ENCODE measurements around the gene TRPC4AP.

The TRPC4AP gene

GRCh38 chr20:34992751-34993417 lies 99.7 kb downstream of the TRPC4AP start:
- H3K4me2 ChIP-seq (ENCODE audit: low read depth, low read length, poor library complexity, severe bottlenecking): no peak overlapping the region
- TF ChIP-seq CTCF (IDR thresholded peaks at IDR 0.05; ENCODE audit: insufficient read depth, low read length, poor library complexity, severe bottlenecking) (no peak), EZH2phosphoT487 (conservative IDR thresholded peaks at IDR 0.05; ENCODE audit: low read length) (no peak)
- H3K9ac ChIP-seq (ENCODE audit: low read length): no peak overlapping the region
- no peaks in the 10 kb centered on the region for H3K27me3 ChIP-seq (ENCODE audit: low read length)
- H4K20me1 ChIP-seq (ENCODE audit: low read depth, low read length): no peaks in the 10 kb centered on the region
- H3K36me3 ChIP-seq (ENCODE audit: low read length): no peaks in the 10 kb centered on the region
- H3K4me3 ChIP-seq (ENCODE audit: insufficient read depth, low read length, poor library complexity, severe bottlenecking): no peak overlapping the region
- H3K79me2 ChIP-seq (ENCODE audit: insufficient read depth, low read length): no peaks in the 10 kb centered on the region
- H3F3A ChIP-seq (ENCODE audit: insufficient read depth): no peaks in the 10 kb centered on the region
- H3K9me2 ChIP-seq (replicated peaks; ENCODE audit: insufficient read depth, low read length): no peaks in the 10 kb centered on the region
- H3K27ac ChIP-seq (ENCODE audit: low read depth, low read length): no peak overlapping the region
- H2AFZ ChIP-seq (ENCODE audit: low read depth, low read length, severe bottlenecking): no peak overlapping the region
- no peaks in the 10 kb centered on the region for H3K9me3 ChIP-seq (ENCODE audit: insufficient read depth, low read length)

GRCh38 chr20:34990661-34991214 lies 101.9 kb downstream of the TRPC4AP start:
- TF ChIP-seq EZH2phosphoT487 (conservative IDR thresholded peaks at IDR 0.05; ENCODE audit: low read length) (no peak), CTCF (IDR thresholded peaks at IDR 0.05; ENCODE audit: insufficient read depth, low read length, poor library complexity, severe bottlenecking) (no peak)
- no peak overlapping the region for H2AFZ ChIP-seq (ENCODE audit: low read depth, low read length, severe bottlenecking)
- H3K79me2 ChIP-seq (ENCODE audit: insufficient read depth, low read length): no peaks in the 10 kb centered on the region
- no peaks in the 10 kb centered on the region for H3F3A ChIP-seq (ENCODE audit: insufficient read depth)
- no peaks in the 10 kb centered on the region for H3K9me2 ChIP-seq (replicated peaks; ENCODE audit: insufficient read depth, low read length)
- H3K27me3 ChIP-seq (ENCODE audit: low read length): no peaks in the 10 kb centered on the region
- H3K9me3 ChIP-seq (ENCODE audit: insufficient read depth, low read length): no peaks in the 10 kb centered on the region
- no peak overlapping the region for H3K9ac ChIP-seq (ENCODE audit: low read length)
- H3K27ac ChIP-seq (ENCODE audit: low read depth, low read length): no peak overlapping the region
- no peak overlapping the region for H3K4me2 ChIP-seq (ENCODE audit: low read depth, low read length, poor library complexity, severe bottlenecking)
- no peaks in the 10 kb centered on the region for H3K36me3 ChIP-seq (ENCODE audit: low read length)
- H3K4me3 ChIP-seq (ENCODE audit: insufficient read depth, low read length, poor library complexity, severe bottlenecking): no peak overlapping the region
- no peaks in the 10 kb centered on the region for H4K20me1 ChIP-seq (ENCODE audit: low read depth, low read length)

GRCh38 chr20:34990231-34990630 lies 102.4 kb downstream of the TRPC4AP start:
- no peaks in the 10 kb centered on the region for H3F3A ChIP-seq (ENCODE audit: insufficient read depth)
- H3K9me3 ChIP-seq (ENCODE audit: insufficient read depth, low read length): no peaks in the 10 kb centered on the region
- no peak overlapping the region for H3K4me2 ChIP-seq (ENCODE audit: low read depth, low read length, poor library complexity, severe bottlenecking)
- H3K79me2 ChIP-seq (ENCODE audit: insufficient read depth, low read length): no peaks in the 10 kb centered on the region
- no peak overlapping the region for H3K4me3 ChIP-seq (ENCODE audit: insufficient read depth, low read length, poor library complexity, severe bottlenecking)
- no peaks in the 10 kb centered on the region for H3K9me2 ChIP-seq (replicated peaks; ENCODE audit: insufficient read depth, low read length)
- no peak overlapping the region for H3K9ac ChIP-seq (ENCODE audit: low read length)
- no peaks in the 10 kb centered on the region for H4K20me1 ChIP-seq (ENCODE audit: low read depth, low read length)
- no peak overlapping the region for H3K27ac ChIP-seq (ENCODE audit: low read depth, low read length)
- no peak overlapping the region for H2AFZ ChIP-seq (ENCODE audit: low read depth, low read length, severe bottlenecking)
- H3K27me3 ChIP-seq (ENCODE audit: low read length): no peaks in the 10 kb centered on the region
- TF ChIP-seq EZH2phosphoT487 (conservative IDR thresholded peaks at IDR 0.05; ENCODE audit: low read length) (no peak), CTCF (IDR thresholded peaks at IDR 0.05; ENCODE audit: insufficient read depth, low read length, poor library complexity, severe bottlenecking) (no peak)
- H3K36me3 ChIP-seq (ENCODE audit: low read length): no peaks in the 10 kb centered on the region

All from SU-DHL-6 (cell line).